SK-N-SH (cell line): ENCODE measurements around the gene BCAP31. TPM values are rescaled to one million over a fixed set of nuclear protein-coding genes. Genes with fewer than 3 reads are reported as not detected.
A peak's percentile ranks its signal among the peaks of the same experiment; 100 is the strongest.

ENCODE experiments used
- CTCF ChIA-PET: fragments of 300-600, 350-600 bp; formaldehyde crosslinking; extraction: SDS; loops from one replicate; lab custom pipeline; 2021; lab: Yijun Ruan, JAX
- POLR2A ChIA-PET: fragments of 350-600 bp; sonication (Branson Sonifier 250); formaldehyde crosslinking; extraction: SDS; loops from one replicate; lab custom pipeline; 2020; ENCODE audit warnings: antibody characterized with exemption, inconsistent platforms; lab: Yijun Ruan, JAX
- DNase-seq: peaks from one replicate; pipeline ENCODE4 v3.0.0; 2012
- H2AFZ ChIP-seq: fragments of 200-600 bp; sonication (generic); 2 replicates; pipeline ENCODE4 v1.8.1; 2016; ENCODE audit warnings: antibody characterized with exemption, mild to moderate bottlenecking, low read depth
- H3F3A ChIP-seq: fragments of 200-600 bp; sonication (generic); replicated peaks from 2 replicates; pipeline ENCODE3; 2016; ENCODE audit warnings: antibody characterized with exemption, mild to moderate bottlenecking; ENCODE audit not compliant: insufficient read depth
- H3K27ac ChIP-seq, 2 experiments: fragments of 200-500 bp in 1 of 2; fragments of 200-600 bp in 1 of 2; sonication (Bioruptor generic) in 1 of 2; sonication (generic), shearing (Covaris generic) in 1 of 2; 2 replicates each; pipeline versions ENCODE4 v1.5.1 to v1.6.1; 2014 to 2016; ENCODE audit warnings: low read depth in 2 of 2, inconsistent platforms in 1 of 2, low read length in 1 of 2, mild to moderate bottlenecking in 1 of 2, mixed read lengths in 1 of 2
- H3K27me3 ChIP-seq: fragments of 200-600 bp; sonication (generic), shearing (Covaris generic); 2 replicates; pipeline ENCODE4 v1.6.1; 2016; ENCODE audit warnings: mixed run types; ENCODE audit not compliant: insufficient read depth
- H3K36me3 ChIP-seq, 2 experiments: fragments of 200-500 bp in 1 of 2; fragments of 200-600 bp in 1 of 2; sonication (Bioruptor generic) in 1 of 2; sonication (generic) in 1 of 2; replicated peaks in 1 of 2; 2 replicates each; pipeline versions ENCODE3 to v1.5.1; 2014 to 2016; ENCODE audit warnings: low read length in 1 of 2, mild to moderate bottlenecking in 1 of 2; ENCODE audit not compliant: insufficient read depth in 2 of 2, control insufficient read depth in 1 of 2
- H3K4me1 ChIP-seq, 2 experiments: fragments of 200-500 bp in 1 of 2; fragments of 200-600 bp in 1 of 2; sonication (Bioruptor generic) in 1 of 2; sonication (generic), shearing (Covaris generic) in 1 of 2; 2 replicates each; pipeline versions ENCODE4 v1.5.1 to v1.6.1; 2014 to 2016; ENCODE audit warnings: low read depth in 1 of 2, low read length in 1 of 2, mixed run types in 1 of 2; ENCODE audit not compliant: insufficient read depth in 2 of 2, control insufficient read depth in 1 of 2
- H3K4me2 ChIP-seq: fragments of 200-600 bp; sonication (generic), shearing (Covaris generic); 2 replicates; pipeline ENCODE4 v1.6.1; 2017; ENCODE audit warnings: mixed run types
- H3K4me3 ChIP-seq, 2 experiments: fragments of 200-500 bp in 1 of 2; fragments of 200-600 bp in 1 of 2; sonication (Bioruptor generic) in 1 of 2; sonication (generic), shearing (Covaris generic) in 1 of 2; 2 replicates each; pipeline versions ENCODE4 v1.5.1 to v1.8.1; 2014 to 2016; ENCODE audit warnings: low read depth in 2 of 2, inconsistent platforms in 1 of 2, low read length in 1 of 2, mild to moderate bottlenecking in 1 of 2, mixed read lengths in 1 of 2, moderate library complexity in 1 of 2
- H3K79me2 ChIP-seq: fragments of 200-600 bp; sonication (generic); 2 replicates; pipeline ENCODE4 v1.8.1; 2017; ENCODE audit warnings: mild to moderate bottlenecking; ENCODE audit not compliant: insufficient read depth
- H3K9ac ChIP-seq: fragments of 200-600 bp; sonication (generic); 2 replicates; pipeline ENCODE4 v1.6.1; 2017; ENCODE audit warnings: mixed run types
- H3K9me2 ChIP-seq: fragments of 200-600 bp; sonication (generic); 2 replicates; pipeline ENCODE4 v1.6.1; 2017; ENCODE audit warnings: mixed run types
- H3K9me3 ChIP-seq: fragments of 200-600 bp; sonication (generic); 2 replicates; pipeline ENCODE4 v1.6.1; 2017; ENCODE audit warnings: mixed run types, mild to moderate bottlenecking, moderate library complexity
- H4K20me1 ChIP-seq: fragments of 200-600 bp; sonication (generic); 2 replicates; pipeline ENCODE4 v1.6.1; 2017; ENCODE audit warnings: mild to moderate bottlenecking, mixed run types; ENCODE audit not compliant: insufficient read depth
- CHD2 ChIP-seq: fragments of 150-350 bp; IDR thresholded peaks from 2 replicates; pipeline ENCODE4 v1.6.1; 2018; ENCODE audit warnings: low read length; ENCODE audit not compliant: partially characterized antibody
- CTCF ChIP-seq: fragments of 200-600 bp; sonication (generic); IDR thresholded peaks from 2 replicates; pipeline ENCODE4 v1.6.1; 2017; ENCODE audit warnings: antibody characterized with exemption, mild to moderate bottlenecking, moderate library complexity
- EP300 ChIP-seq, 2 experiments: IDR thresholded peaks; 2 replicates each; pipeline versions ENCODE4 v1.4.0 to v1.6.1; 2012; ENCODE audit warnings: borderline replicate concordance in 1 of 2, low read depth in 1 of 2, low read length in 1 of 2
- EZH2phosphoT487 ChIP-seq: fragments of 200-600 bp; sonication (generic); IDR thresholded peaks from 2 replicates; pipeline ENCODE4 v1.6.1; 2017; ENCODE audit warnings: low read depth, mixed run types, mild to moderate bottlenecking, antibody characterized with exemption, moderate library complexity, borderline replicate concordance
- FOSL2 ChIP-seq: IDR thresholded peaks from 2 replicates; pipeline ENCODE4 v1.4.0; 2012; ENCODE audit warnings: low read depth, mild to moderate bottlenecking, moderate library complexity, borderline replicate concordance
- GABPA ChIP-seq: IDR thresholded peaks from 2 replicates; pipeline ENCODE4 v1.4.0; 2012; ENCODE audit warnings: low read depth, mild to moderate bottlenecking
- GATA2 ChIP-seq: sonication (generic); formaldehyde crosslinking; IDR thresholded peaks from 2 replicates; pipeline ENCODE4 v1.5.0; 2020; ENCODE audit warnings: mild to moderate bottlenecking, missing genetic modification reagents
- IRF3 ChIP-seq: fragments of 150-350 bp; IDR thresholded peaks from 2 replicates; pipeline ENCODE4 v1.6.1; 2016; ENCODE audit warnings: mild to moderate bottlenecking, low read depth, low read length
- MAX ChIP-seq: IDR thresholded peaks from 2 replicates; pipeline ENCODE4 v1.4.0; 2012; ENCODE audit warnings: low read depth
- MEF2A ChIP-seq: IDR thresholded peaks from 2 replicates; pipeline ENCODE4 v1.4.0; 2012; ENCODE audit warnings: low read depth, borderline replicate concordance
- NFIC ChIP-seq: IDR thresholded peaks from 2 replicates; pipeline ENCODE4 v1.4.0; 2012; ENCODE audit warnings: borderline replicate concordance
- RAD21 ChIP-seq: IDR thresholded peaks from 2 replicates; pipeline ENCODE4 v1.6.1; 2012; ENCODE audit warnings: mild to moderate bottlenecking, low read length
- RFX5 ChIP-seq: IDR thresholded peaks from 2 replicates; pipeline ENCODE4 v1.6.1; 2012; ENCODE audit warnings: mild to moderate bottlenecking, improper control_type of control experiment, low read length
- SMC3 ChIP-seq: IDR thresholded peaks from 2 replicates; pipeline ENCODE4 v1.6.1; 2012; ENCODE audit warnings: low read depth, low read length, improper control_type of control experiment
- TAF1 ChIP-seq: IDR thresholded peaks from 2 replicates; pipeline ENCODE4 v1.6.1; 2012; ENCODE audit warnings: low read depth, mild to moderate bottlenecking, low read length, moderate library complexity, borderline replicate concordance
- TCF12 ChIP-seq: IDR thresholded peaks from 2 replicates; pipeline ENCODE4 v1.4.0; 2012
- TEAD4 ChIP-seq: IDR thresholded peaks from 2 replicates; pipeline ENCODE4 v1.4.0; 2012; ENCODE audit warnings: mild to moderate bottlenecking, borderline replicate concordance; ENCODE audit not compliant: insufficient read depth
- ZBTB33 ChIP-seq: IDR thresholded peaks from 2 replicates; pipeline ENCODE4 v1.4.0; 2012; ENCODE audit warnings: low read depth, borderline replicate concordance
- WGBS: methylation state at CpG from one replicate; pipeline ENCODE4 v1.1.6; 2017; ENCODE audit warnings: low lambda C conversion rate; 5-methylcytosine and 5-hydroxymethylcytosine counted together
- polyA plus RNA-seq, 3 experiments: library from polyadenylated mRNA; depleted of rRNA; stranded (reverse); fragments of >200 nt; gene quantifications; 2 replicates each; pipeline ENCODE4 v1.2.3, GENCODE V29; 2012

Gene BCAP31
- polyA plus RNA-seq, 1 of the 3 experiments (the other 2 are of a cell fraction), result 173 TPM

GRCh38 chrX:153665726-153666306 is 58.4 kb downstream of the BCAP31 start:
- Histone ChIP-seq H3K9me2 (no peaks in the 10 kb centered on the region), H3F3A (no peaks in the 10 kb centered on the region), H3K4me3 (no peak overlapping the region), H3K79me2 (no peaks in the 10 kb centered on the region), H3K36me3 (no peaks in the 10 kb centered on the region), H3K27ac (no peak overlapping the region), H3K4me2 (no peak overlapping the region), H3K9me3 (0 out of 2 replicates have a peak, but pooled peaks cover 9% of the 10 kb centered on the region), H4K20me1 (no peaks in the 10 kb centered on the region), H3K9ac (no peak overlapping the region), H3K27me3 (peaks cover 6% of the 10 kb centered on the region; the same call in 1 of the 2 replicates), H2AFZ (no peak overlapping the region), H3K4me1 (peaks cover 0 to 3% of the 10 kb centered on the region in 2 experiments; a peak in 1 of 4 replicates)
- TF ChIP-seq EP300 (IDR thresholded peaks at IDR 0.05; ENCODE audit: borderline replicate concordance in 1 of 2, low read depth in 1 of 2, low read length in 1 of 2) (no peak), RFX5 (no peak), TEAD4 (no peak), MEF2A (no peak), TAF1 (no peak), GABPA (no peak), MAX (no peak), GATA2 (no peak), CHD2 (no peak), TCF12 (no peak)
- ChIA-PET POLR2A (no interaction called here), CTCF (interaction anchor here (2.0 to 10.5 kb wide), 6 partner anchors 9 to 126 kb away, joined by 8 to 128 read pairs (median 74); partner anchors contain the start of gene DUSP9)
- WGBS, result 40% methylated on average over 9 of the region's 9 CpGs
- no peak for DNase-seq

GRCh38 chrX:153662266-153662665 is 61.9 kb downstream of the BCAP31 start:
- Histone ChIP-seq H3K4me1 (no peaks in the 10 kb centered on the region), H3K27ac (no peak overlapping the region), H3K9me2 (no peaks in the 10 kb centered on the region), H3K36me3 (no peaks in the 10 kb centered on the region), H3K4me2 (no peak overlapping the region), H2AFZ (no peak overlapping the region), H3K9me3 (0 out of 2 replicates have a peak, but pooled peaks cover 9% of the 10 kb centered on the region), H3K27me3 (peaks cover 10% of the 10 kb centered on the region; the same call in 1 of the 2 replicates), H4K20me1 (no peaks in the 10 kb centered on the region), H3K4me3 (no peak overlapping the region), H3K79me2 (no peaks in the 10 kb centered on the region), H3K9ac (no peak overlapping the region), H3F3A (no peaks in the 10 kb centered on the region)
- peak; percentile 27 for DNase-seq
- ChIA-PET POLR2A (no interaction called here), CTCF (interaction anchor here (0.9 to 10.5 kb wide), 6 partner anchors 11 to 123 kb away, joined by 3 to 128 read pairs (median 6); no protein-coding TSS in a partner anchor)
- no peak for TF ChIP-seq GATA2
- no peak for TF ChIP-seq IRF3
- peak; percentile 38 for TF ChIP-seq CTCF
- TF ChIP-seq RAD21, result 0 out of 2 replicates have a peak, but pooled peaks have one; percentile 7
- TF ChIP-seq FOSL2, result no peak
- TF ChIP-seq CHD2, result no peak
- no peak for TF ChIP-seq RFX5
- TF ChIP-seq ZBTB33, result no peak
- no peak for TF ChIP-seq TEAD4
- TF ChIP-seq SMC3, result 0 out of 2 replicates have a peak, but pooled peaks have one; percentile 18
- TF ChIP-seq EZH2phosphoT487, result no peak
- TF ChIP-seq GABPA, result no peak
- no peak for TF ChIP-seq NFIC
- WGBS, result 19% methylated on average over 19 of the region's 31 CpGs
